K562 (cell line): ENCODE results near the gene IL23R. TPM values are rescaled to one million over a fixed set of nuclear protein-coding genes. Genes with fewer than 3 reads are reported as not detected.

Source experiments
- ATAC-seq: fragments of 200-7000 bp; cut with Tn5 transposase; 3 replicates; pipeline ENCODE4 v1.9.1; 2020; ENCODE audit warnings: moderate library complexity
- BruUV-seq: library from RNA; stranded (reverse); fragments of 400-500 nt; replicated peaks from 2 replicates; lab custom pipeline; 2021; lab: Mats Ljungman, UMichigan
- CTCF ChIA-PET: fragments of 300-600 bp; formaldehyde crosslinking; extraction: SDS; loops from one replicate; lab custom pipeline; 2021; ENCODE audit warnings: low intra/inter-chr PET ratio; lab: Yijun Ruan, JAX
- POLR2A ChIA-PET: fragments of 300-600, 350-650 bp; sonication (Branson Sonifier 250); formaldehyde crosslinking; extraction: SDS; loops from one replicate; lab custom pipeline; 2021; ENCODE audit warnings: antibody characterized with exemption, inconsistent platforms; lab: Yijun Ruan, JAX
- DNase-seq, 4 experiments: peaks; one replicate each; pipeline versions ENCODE4 v3.0.0 to v3.0.0-alpha.2; 2011 to 2018; ENCODE audit warnings: low spot score in 3 of 4, mixed read lengths in 3 of 4; ENCODE audit errors: extremely low read depth in 1 of 4
- FAIRE-seq: peaks from 2 replicates; lab custom pipeline; 2011; peaks lifted over from hg19 to GRCh38; lab: Jason Lieb, UNC
- H2AFZ ChIP-seq: 2 replicates; pipeline ENCODE4 v1.6.0; 2011; ENCODE audit warnings: low read depth, low read length, control low read depth, inconsistent platforms
- H3K27ac ChIP-seq: fragments of 200-600 bp; 3 replicates; pipeline ENCODE4 v1.8.0; 2011; ENCODE audit warnings: low read depth, mild to moderate bottlenecking, control low read depth, inconsistent platforms, low read length, moderate library complexity, mixed read lengths; ENCODE audit errors: extremely low read depth
- H3K27me3 ChIP-seq, 2 experiments: fragments of 300-600 bp in 1 of 2; 2 replicates in 1 of 2; 3 replicates in 1 of 2; pipeline versions ENCODE4 v1.6.0 to v1.8.0; 2011; ENCODE audit warnings: inconsistent platforms in 2 of 2, low read length in 2 of 2, mild to moderate bottlenecking in 1 of 2, mixed read lengths in 1 of 2, moderate library complexity in 1 of 2; ENCODE audit not compliant: control insufficient read depth in 2 of 2, insufficient read depth in 2 of 2
- H3K36me3 ChIP-seq: fragments of 300-600 bp; 3 replicates; pipeline ENCODE4 v1.8.0; 2011; ENCODE audit warnings: mild to moderate bottlenecking, low read length, inconsistent platforms; ENCODE audit not compliant: control insufficient read depth, insufficient read depth
- H3K4me1 ChIP-seq, 2 experiments: fragments of 200-600 bp in 1 of 2; replicated peaks in 1 of 2; 2 replicates in 1 of 2; 3 replicates in 1 of 2; pipeline versions ENCODE4 v1.5.1 to v1.8.0; 2011; ENCODE audit warnings: inconsistent platforms in 2 of 2, low read length in 2 of 2, mild to moderate bottlenecking in 1 of 2, mixed read lengths in 1 of 2, moderate library complexity in 1 of 2; ENCODE audit not compliant: control insufficient read depth in 2 of 2, insufficient read depth in 2 of 2
- H3K4me2 ChIP-seq: 2 replicates; pipeline ENCODE4 v1.6.1; 2011; ENCODE audit warnings: low read length, control low read depth, inconsistent platforms, mixed read lengths; ENCODE audit not compliant: insufficient read depth
- H3K4me3 ChIP-seq: fragments of 200-600 bp; sonication (generic), shearing (Covaris generic); 2 replicates; pipeline ENCODE4 v1.5.1; 2016; ENCODE audit warnings: control low read depth, inconsistent platforms
- H3K79me2 ChIP-seq: fragments of 200-600 bp; 3 replicates; pipeline ENCODE4 v1.8.0; 2011; ENCODE audit warnings: low read length, inconsistent platforms; ENCODE audit not compliant: control insufficient read depth, insufficient read depth
- H3K9ac ChIP-seq, 2 experiments: 2 replicates each; pipeline versions ENCODE4 v1.6.0 to v1.6.1; 2011; ENCODE audit warnings: low read depth in 2 of 2, low read length in 2 of 2, control low read depth in 1 of 2, inconsistent platforms in 1 of 2, mild to moderate bottlenecking in 1 of 2, mixed read lengths in 1 of 2; ENCODE audit not compliant: insufficient read depth in 1 of 2
- H3K9me1 ChIP-seq: one replicate; pipeline ENCODE4 v1.6.0; 2011; ENCODE audit warnings: inconsistent platforms, mild to moderate bottlenecking, low read length, moderate library complexity; ENCODE audit not compliant: control insufficient read depth, insufficient read depth
- H3K9me3 ChIP-seq: replicated peaks from 2 replicates; pipeline ENCODE4 v1.5.1; 2011; ENCODE audit warnings: low read depth, low read length, inconsistent platforms; ENCODE audit not compliant: control insufficient read depth, insufficient read depth
- H4K20me1 ChIP-seq: replicated peaks from 2 replicates; pipeline ENCODE4 v1.6.1; 2011; ENCODE audit warnings: low read length, inconsistent platforms, mixed read lengths; ENCODE audit not compliant: control insufficient read depth, insufficient read depth
- MYNN ChIP-seq, 2 experiments: sonication (generic); formaldehyde crosslinking in 1 of 2; IDR thresholded peaks; 2 replicates each; pipeline versions ENCODE4 v1.5.0 to v1.6.1; 2016 to 2020; ENCODE audit warnings: antibody characterized with exemption in 1 of 2, missing genetic modification reagents in 1 of 2
- ZFX ChIP-seq: sonication (generic); formaldehyde crosslinking; IDR thresholded peaks from 2 replicates; pipeline ENCODE4 v1.8.0; 2022; ENCODE audit warnings: mild to moderate bottlenecking, missing genetic modification reagents, moderate library complexity
- ZNF212 ChIP-seq: fragments of 450-650 bp; formaldehyde crosslinking; IDR thresholded peaks from 2 replicates; pipeline ENCODE4 v1.4.0; 2020; ENCODE audit warnings: mild to moderate bottlenecking
- ZNF609 ChIP-seq: sonication (generic); formaldehyde crosslinking; IDR thresholded peaks from 2 replicates; pipeline ENCODE4 v1.8.1; 2023; ENCODE audit warnings: missing genetic modification reagents, mild to moderate bottlenecking, borderline replicate concordance
- ZNF740 ChIP-seq, 3 experiments: fragments of 200-800 bp in 1 of 3; sonication (Bioruptor generic) in 1 of 3; sonication (generic) in 1 of 3; formaldehyde crosslinking in 1 of 3; IDR thresholded peaks; 2 replicates each; pipeline versions ENCODE4 v1.6.1 to v1.8.0; 2016 to 2022; ENCODE audit warnings: mild to moderate bottlenecking in 2 of 3, missing compliant biosample characterization in 2 of 3, missing genetic modification characterization in 2 of 3, missing genetic modification reagents in 1 of 3
- WGBS: fragments of 100-300 bp; shearing (Covaris generic); methylation state at CpG from one replicate; pipeline ENCODE4 v1.1.6; 2016; ENCODE audit warnings: low coverage, mixed read lengths; ENCODE audit not compliant: insufficient coverage; ENCODE audit errors: missing lambda C conversion rate; 5-methylcytosine and 5-hydroxymethylcytosine counted together
- in situ Hi-C: fragments of 300-500 bp; cut with MboI; formaldehyde crosslinking; loops from 4 replicates; pipeline ENCODE4 v1.15.0; 2018; ENCODE audit warnings: inconsistent platforms, mixed read lengths
- intact Hi-C: fragments of 100-400 bp; cut with micrococcal nuclease; formaldehyde crosslinking; loops from 2 replicates; pipeline ENCODE4 v1.14.2; 2022
- polyA plus RNA-seq, 8 experiments: library from polyadenylated mRNA; depleted of rRNA in 4 of 8; stranded (reverse) in 5 of 8; unstranded in 3 of 8; fragments of >200 nt; fragmentation: Nextera tagmentation in 2 of 8; fragmentation: Illumina TruSeq in 1 of 8; extraction: Ambion mirVana in 2 of 8; extraction: Trizol in 1 of 8; gene quantifications; 2 replicates each; pipeline versions ENCODE4 v1.2.1 to v1.2.3, GENCODE V29; 2011 to 2014; ENCODE audit warnings: inconsistent platforms in 1 of 8, missing spikeins in 1 of 8
- total RNA-seq, 7 experiments: library from RNA; depleted of rRNA in 6 of 7; stranded (reverse); fragments of >200 nt in 6 of 7; fragmentation: Illumina TruSeq in 2 of 7; extraction: Trizol in 2 of 7; gene quantifications; 2 replicates each; pipeline versions ENCODE4 v1.2.1 to v1.2.3, GENCODE V29; 2011 to 2021; ENCODE audit warnings: low replicate concordance in 1 of 7
- TF ChIP-seq, protein P1 (sequence below): fragments of 200-800 bp; sonication (Bioruptor generic); IDR thresholded peaks from 2 replicates; pipeline ENCODE4 v1.6.1; 2016; ENCODE audit warnings: missing genetic modification characterization, missing compliant biosample characterization
- TF ChIP-seq, protein P2 (sequence below): IDR thresholded peaks from 2 replicates; pipeline ENCODE4 v1.6.1; 2016; ENCODE audit warnings: missing genetic modification characterization, missing compliant biosample characterization

The IL23R gene
- total and polyA plus RNA-seq, 9 of the 15 experiments (the other 6 are each of a cell fraction or from before 2014, with no cell fraction given): 4.4 to 52.7 (median 22.8) TPM

DNA sequence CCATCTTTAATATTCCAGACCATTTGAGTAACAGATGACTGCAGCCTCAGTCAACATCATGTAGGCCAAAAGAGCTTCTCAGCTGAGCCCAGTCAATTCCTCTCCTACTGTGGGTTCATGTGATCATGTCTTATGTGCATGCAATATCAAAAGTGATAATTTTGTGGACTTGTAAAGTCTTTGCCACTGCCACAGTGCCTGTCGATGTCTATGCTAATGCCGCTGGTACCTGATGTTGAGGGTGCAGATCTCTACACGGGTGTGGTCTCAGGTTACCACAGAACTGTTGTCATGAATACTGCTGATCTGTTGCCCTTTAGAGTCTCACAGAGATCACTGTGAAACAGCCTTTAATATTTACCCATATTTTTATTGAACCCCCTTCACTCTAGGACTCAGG lies 20.2 kb upstream of the IL23R start:
- POLR2A ChIA-PET: no interaction called here
- intact Hi-C loops: loop anchor here (5.0 kb wide), 2 partner anchors 66 to 284 kb away; no protein-coding TSS in a partner anchor
- TF ChIP-seq, protein P1, sequence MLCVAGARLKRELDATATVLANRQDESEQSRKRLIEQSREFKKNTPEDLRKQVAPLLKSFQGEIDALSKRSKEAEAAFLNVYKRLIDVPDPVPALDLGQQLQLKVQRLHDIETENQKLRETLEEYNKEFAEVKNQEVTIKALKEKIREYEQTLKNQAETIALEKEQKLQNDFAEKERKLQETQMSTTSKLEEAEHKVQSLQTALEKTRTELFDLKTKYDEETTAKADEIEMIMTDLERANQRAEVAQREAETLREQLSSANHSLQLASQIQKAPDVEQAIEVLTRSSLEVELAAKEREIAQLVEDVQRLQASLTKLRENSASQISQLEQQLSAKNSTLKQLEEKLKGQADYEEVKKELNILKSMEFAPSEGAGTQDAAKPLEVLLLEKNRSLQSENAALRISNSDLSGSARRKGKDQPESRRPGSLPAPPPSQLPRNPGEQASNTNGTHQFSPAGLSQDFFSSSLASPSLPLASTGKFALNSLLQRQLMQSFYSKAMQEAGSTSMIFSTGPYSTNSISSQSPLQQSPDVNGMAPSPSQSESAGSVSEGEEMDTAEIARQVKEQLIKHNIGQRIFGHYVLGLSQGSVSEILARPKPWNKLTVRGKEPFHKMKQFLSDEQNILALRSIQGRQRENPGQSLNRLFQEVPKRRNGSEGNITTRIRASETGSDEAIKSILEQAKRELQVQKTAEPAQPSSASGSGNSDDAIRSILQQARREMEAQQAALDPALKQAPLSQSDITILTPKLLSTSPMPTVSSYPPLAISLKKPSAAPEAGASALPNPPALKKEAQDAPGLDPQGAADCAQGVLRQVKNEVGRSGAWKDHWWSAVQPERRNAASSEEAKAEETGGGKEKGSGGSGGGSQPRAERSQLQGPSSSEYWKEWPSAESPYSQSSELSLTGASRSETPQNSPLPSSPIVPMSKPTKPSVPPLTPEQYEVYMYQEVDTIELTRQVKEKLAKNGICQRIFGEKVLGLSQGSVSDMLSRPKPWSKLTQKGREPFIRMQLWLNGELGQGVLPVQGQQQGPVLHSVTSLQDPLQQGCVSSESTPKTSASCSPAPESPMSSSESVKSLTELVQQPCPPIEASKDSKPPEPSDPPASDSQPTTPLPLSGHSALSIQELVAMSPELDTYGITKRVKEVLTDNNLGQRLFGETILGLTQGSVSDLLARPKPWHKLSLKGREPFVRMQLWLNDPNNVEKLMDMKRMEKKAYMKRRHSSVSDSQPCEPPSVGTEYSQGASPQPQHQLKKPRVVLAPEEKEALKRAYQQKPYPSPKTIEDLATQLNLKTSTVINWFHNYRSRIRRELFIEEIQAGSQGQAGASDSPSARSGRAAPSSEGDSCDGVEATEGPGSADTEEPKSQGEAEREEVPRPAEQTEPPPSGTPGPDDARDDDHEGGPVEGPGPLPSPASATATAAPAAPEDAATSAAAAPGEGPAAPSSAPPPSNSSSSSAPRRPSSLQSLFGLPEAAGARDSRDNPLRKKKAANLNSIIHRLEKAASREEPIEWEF: no peak
- TF ChIP-seq ZNF212 (CRISPR knock-in tag): no peak
- no peak for TF ChIP-seq MYNN (IDR thresholded peaks at IDR 0.05)
- no peak for TF ChIP-seq MYNN (CRISPR knock-in tag; IDR thresholded peaks at IDR 0.05)
- no peak for TF ChIP-seq ZFX (CRISPR knock-in tag)
- TF ChIP-seq ZNF740 (CRISPR knock-in tag; IDR thresholded peaks at IDR 0.05): no peak
- no peak for TF ChIP-seq ZNF740 (tag; IDR thresholded peaks at IDR 0.05)
- no peak for TF ChIP-seq ZNF609
- TF ChIP-seq, protein P2, sequence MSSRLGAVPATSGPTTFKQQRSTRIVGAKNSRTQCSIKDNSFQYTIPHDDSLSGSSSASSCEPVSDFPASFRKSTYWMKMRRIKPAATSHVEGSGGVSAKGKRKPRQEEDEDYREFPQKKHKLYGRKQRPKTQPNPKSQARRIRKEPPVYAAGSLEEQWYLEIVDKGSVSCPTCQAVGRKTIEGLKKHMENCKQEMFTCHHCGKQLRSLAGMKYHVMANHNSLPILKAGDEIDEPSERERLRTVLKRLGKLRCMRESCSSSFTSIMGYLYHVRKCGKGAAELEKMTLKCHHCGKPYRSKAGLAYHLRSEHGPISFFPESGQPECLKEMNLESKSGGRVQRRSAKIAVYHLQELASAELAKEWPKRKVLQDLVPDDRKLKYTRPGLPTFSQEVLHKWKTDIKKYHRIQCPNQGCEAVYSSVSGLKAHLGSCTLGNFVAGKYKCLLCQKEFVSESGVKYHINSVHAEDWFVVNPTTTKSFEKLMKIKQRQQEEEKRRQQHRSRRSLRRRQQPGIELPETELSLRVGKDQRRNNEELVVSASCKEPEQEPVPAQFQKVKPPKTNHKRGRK (tag): no peak

More for the DNA sequence above, 20.2 kb upstream of the IL23R start:
- no peaks in the 10 kb centered on the region for H3K36me3 ChIP-seq
- H3K79me2 ChIP-seq: no peaks in the 10 kb centered on the region
- H3K4me2 ChIP-seq: no peak overlapping the region
- H3K4me3 ChIP-seq: no peak overlapping the region
- peaks cover 6 to 19% of the 10 kb centered on the region in 2 experiments; a peak in 3 of 5 replicates for H3K4me1 ChIP-seq
- H2AFZ ChIP-seq: no peak overlapping the region
- no peak for DNase-seq
- 55% methylated on average over 3 of the region's 3 CpGs for WGBS
- H3K9me3 ChIP-seq: no peaks in the 10 kb centered on the region
- no peaks in the 10 kb centered on the region for H3K9me1 ChIP-seq
- CTCF ChIA-PET: interaction anchor here (0.5 to 1.6 kb wide), 2 partner anchors 150 to 192 kb away, joined by 3 to 5 read pairs; no protein-coding TSS in a partner anchor
- no peak for FAIRE-seq
- in situ Hi-C loops: loop anchor here (5.0 to 10.0 kb wide), 3 partner anchors 144 to 384 kb away; no protein-coding TSS in a partner anchor
- no peak overlapping the region for H3K9ac ChIP-seq
- no peak overlapping the region for H3K27ac ChIP-seq
- BruUV-seq: no TSS peak
- H4K20me1 ChIP-seq: no peaks in the 10 kb centered on the region
- H3K27me3 ChIP-seq: no peaks in the 10 kb centered on the region
- no peak for ATAC-seq
